ENCODE measurements around the gene KIR2DL4.
"Not testable (repeated sequence)": the region's sequence is repeated elsewhere in the genome, so short reads cannot be mapped to it uniquely, and the experiment has no call there.

Gene KIR2DL4

GRCh38 chr19:54805665-54806515, 2.5 kb downstream of the KIR2DL4 start:
- no peak for FAIRE-seq

DNA sequence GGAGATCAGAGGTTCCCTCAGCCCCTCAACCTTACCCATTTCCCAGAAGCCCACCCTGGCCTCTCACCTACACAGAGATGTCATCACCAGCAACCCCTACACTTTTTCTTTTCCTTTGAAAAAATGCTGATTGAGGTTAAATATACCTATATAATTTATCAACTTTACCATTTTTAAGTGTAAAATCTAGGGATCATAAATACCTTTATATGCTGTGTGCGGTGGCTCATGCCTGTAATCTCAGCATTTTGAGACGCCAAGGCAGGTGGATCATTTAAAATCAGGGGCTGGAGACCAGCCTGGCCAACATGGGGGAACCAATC, 3.1 kb downstream of the KIR2DL4 start:
- no peak for FAIRE-seq

DNA sequence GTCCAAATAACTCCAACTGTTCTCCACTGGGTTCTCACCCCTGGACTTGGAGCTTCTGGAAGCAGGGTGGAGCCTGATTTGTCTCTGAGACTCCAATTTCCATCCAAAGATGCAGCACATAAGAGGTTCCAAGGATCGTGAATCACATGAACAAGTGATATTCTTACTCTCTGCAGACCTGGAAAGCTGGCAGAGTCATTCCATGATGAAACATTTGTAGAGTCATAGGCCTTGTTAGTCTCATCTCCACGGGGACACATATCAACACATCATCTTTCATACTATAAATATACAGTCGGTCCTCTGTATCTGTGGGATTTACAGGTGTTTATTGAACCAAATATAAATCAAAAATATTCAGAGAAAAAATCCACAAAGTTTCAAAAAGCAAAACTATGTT, 11.2 kb downstream of the KIR2DL4 start:
- not testable (repeated sequence) for FAIRE-seq

DNA sequence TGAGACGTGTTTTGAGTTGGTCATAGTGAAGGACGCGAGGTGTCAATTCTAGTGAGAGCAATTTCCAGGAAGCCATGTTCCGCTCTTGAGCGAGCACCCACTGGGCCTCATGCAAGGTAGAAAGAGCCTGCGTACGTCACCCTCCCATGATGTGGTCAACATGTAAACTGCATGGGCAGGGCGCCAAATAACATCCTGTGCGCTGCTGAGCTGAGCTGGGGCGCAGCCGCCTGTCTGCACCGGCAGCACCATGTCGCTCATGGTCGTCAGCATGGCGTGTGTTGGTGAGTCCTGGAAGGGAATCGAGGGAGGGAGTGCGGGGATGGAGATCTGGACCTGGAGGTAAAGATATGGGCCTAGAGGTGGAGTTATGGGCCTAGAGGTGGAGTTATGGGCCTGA, 12.8 kb downstream of the KIR2DL4 start, which contains the start of gene KIR3DL1:
Gene KIR3DL1, plus strand, starts transcription at position 218 of the 400 bp plus-strand sequence.
- not testable (repeated sequence) for FAIRE-seq

DNA sequence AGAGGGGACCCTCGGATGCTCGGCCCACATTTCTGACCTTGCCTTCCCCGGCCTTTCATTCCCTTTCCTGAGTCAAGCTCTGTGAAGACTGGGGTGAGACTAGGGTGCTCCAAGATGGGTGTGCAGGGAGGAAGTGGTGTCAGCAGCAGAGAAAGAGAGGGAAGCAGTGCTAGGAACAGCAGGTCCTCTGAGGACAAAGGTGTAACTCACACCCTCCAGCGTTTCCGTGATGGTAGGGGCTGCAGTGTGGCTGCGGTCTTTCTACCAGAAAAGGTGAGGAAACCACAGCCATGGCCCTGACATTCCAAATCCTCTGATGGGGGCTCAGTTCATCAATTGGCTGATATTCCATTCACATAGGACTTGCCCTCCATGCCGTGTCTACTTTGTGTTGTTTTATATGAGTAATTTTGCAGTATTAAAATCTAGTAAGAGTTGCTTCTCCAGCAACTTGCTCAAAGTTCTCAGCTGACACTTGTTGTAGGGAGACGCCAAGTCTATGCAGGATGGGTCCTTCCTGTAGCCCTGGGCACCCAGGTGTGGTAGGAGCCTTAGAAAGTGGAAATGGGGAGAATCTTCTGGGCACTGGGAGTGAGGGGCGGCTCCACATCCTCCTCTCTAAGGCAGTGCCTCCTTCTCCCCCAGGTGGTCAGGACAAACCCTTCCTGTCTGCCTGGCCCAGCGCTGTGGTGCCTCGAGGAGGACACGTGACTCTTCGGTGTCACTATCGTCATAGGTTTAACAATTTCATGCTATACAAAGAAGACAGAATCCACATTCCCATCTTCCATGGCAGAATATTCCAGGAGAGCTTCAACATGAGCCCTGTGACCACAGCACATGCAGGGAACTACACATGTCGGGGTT, 14.5 kb downstream of the KIR2DL4 start:
- no peak for FAIRE-seq

GRCh38 chr19:54824416-54824815, 21.0 kb downstream of the KIR2DL4 start:
- FAIRE-seq = not testable (repeated sequence)

GRCh38 chr19:54825326-54825725, 21.9 kb downstream of the KIR2DL4 start:
- not testable (repeated sequence) for FAIRE-seq

GRCh38 chr19:54828064-54828463, 24.7 kb downstream of the KIR2DL4 start:
- not testable (repeated sequence) for FAIRE-seq

- FAIRE-seq = not testable (repeated sequence)
These were observed 29.1 kb downstream of the KIR2DL4 start, which contains the start of gene KIR2DS4 for GRCh38 chr19:54832496-54832895. Gene KIR2DS4, plus strand, starts transcription at chr19:54832676.

DNA sequence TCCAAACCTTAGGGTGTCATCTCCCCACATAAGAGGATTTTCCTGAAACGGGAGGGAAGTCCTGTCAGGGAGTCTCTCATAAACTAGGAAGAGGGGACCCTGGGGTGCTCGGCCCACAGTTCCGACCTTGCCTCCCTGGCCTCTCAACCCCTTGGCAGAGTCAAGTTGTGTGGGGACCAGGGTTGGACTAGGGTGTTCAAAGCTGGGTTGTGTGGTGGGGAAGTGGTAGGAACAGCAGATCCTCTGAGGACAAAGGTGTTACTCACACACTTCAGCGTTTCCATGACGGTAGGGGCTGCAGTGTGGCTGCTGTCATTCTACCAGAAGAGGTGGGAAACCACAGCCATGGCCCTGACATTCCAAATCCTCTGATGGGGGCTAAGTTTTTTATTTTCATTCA, 31.7 kb downstream of the KIR2DL4 start:
- not testable (repeated sequence) for FAIRE-seq

- not testable (repeated sequence) for FAIRE-seq
These were observed 34.1 kb downstream of the KIR2DL4 start for GRCh38 chr19:54837522-54837921.

DNA sequence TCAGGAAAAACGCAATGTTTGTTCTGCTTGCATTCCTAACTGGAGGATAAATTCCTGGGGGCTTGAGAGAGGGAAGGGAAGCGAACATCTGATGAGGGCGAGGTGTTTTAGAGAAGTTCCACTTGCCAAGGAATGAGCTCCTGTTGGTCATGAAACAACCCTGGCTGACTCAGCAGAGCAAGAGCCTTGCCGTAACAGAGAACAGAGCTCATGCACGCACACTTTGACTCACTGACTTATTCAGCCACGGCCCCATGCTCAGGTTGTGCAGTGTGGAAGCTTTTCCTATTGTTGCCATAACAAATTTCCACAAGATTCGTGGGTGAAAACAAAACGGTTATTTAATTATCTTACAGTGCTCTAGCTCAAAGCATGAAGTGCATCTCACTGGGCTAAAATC, 39.8 kb downstream of the KIR2DL4 start:
- FAIRE-seq = not testable (repeated sequence)

- FAIRE-seq = not testable (repeated sequence)
These were observed 46.7 kb downstream of the KIR2DL4 start, which contains the start of gene KIR3DL2 for GRCh38 chr19:54850061-54850640. Gene KIR3DL2, plus strand, starts transcription at chr19:54850443. Its CDS starts 33 bp downstream, at chr19:54850476.

DNA sequence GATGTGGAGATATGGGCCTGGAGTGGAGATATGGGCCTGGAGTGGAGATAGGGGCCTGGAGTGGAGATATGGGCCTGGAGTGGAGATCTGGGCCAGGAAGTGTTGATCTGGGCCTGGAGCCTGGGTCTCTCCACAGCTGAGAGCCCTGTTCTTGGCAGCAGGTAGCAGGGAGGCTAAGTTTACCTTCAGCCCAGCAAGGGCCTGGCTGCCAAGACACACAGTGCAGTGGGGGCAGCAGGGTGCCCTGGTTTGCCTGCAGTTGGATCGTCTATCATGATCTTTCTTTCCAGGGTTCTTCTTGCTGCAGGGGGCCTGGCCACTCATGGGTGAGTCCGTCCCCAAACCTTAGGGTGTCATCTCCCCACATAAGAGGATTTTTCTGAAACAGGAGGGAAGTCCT, 47.5 kb downstream of the KIR2DL4 start:
- FAIRE-seq = no peak

DNA sequence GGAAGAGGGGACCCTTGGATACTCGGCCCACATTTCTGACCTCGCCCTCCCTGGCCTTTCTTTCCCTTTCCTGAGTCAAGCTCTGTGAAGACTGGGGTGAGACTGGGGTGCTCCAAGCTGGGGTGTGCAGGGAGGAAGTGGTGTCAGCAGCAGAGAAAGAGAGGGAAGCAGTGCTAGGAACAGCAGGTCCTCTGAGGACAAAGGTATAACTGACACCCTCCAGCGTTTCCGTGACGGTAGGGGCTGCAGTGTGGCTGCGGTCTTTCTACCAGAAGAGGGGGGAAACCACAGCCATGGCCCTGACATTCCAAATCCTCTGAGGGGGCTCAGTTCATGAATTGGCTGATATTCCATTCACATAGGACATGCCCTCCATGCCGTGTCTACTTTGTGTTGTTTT, 47.9 kb downstream of the KIR2DL4 start:
- FAIRE-seq = no peak

- FAIRE-seq = not testable (repeated sequence)
These were observed 51.8 kb downstream of the KIR2DL4 start for GRCh38 chr19:54855241-54855640.

- FAIRE-seq = not testable (repeated sequence)
These were observed 55.1 kb downstream of the KIR2DL4 start for GRCh38 chr19:54858476-54858875.

DNA sequence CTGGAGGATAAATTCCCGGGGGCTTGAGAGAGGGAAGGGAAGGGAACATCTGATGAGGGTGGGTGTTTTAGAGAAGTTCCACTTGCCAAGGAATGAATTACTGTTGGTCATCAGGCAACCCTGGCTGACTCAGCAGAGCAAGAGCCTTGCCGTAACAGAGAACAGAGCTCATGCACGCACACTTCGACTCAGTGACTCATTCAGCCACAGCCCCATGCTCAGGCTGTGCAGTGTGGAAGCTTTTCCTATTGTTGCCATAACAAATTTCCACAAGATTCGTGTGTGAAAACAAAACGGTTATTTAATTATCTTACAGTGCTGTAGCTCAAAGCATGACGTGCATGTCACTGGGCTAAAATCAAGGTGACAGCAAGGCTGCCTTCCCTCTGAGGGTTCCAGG, 56.0 kb downstream of the KIR2DL4 start:
- not testable (repeated sequence) for FAIRE-seq

GRCh38 chr19:54863459-54863858, 60.0 kb downstream of the KIR2DL4 start:
- FAIRE-seq = not testable (repeated sequence)

Measured in endometrium (tissue), 2 donors.